Ishikawa (cell line): ENCODE results near the gene FBF1.

Experiments
- CEBPB ChIP-seq: IDR thresholded peaks from 2 replicates; pipeline ENCODE4 v1.6.1; 2012
- CREB1 ChIP-seq: IDR thresholded peaks from 2 replicates; pipeline ENCODE4 v1.6.1; 2012; ENCODE audit warnings: low read depth
- EGR1 ChIP-seq: IDR thresholded peaks from 2 replicates; pipeline ENCODE4 v1.6.1; 2012
- EP300 ChIP-seq: IDR thresholded peaks from 2 replicates; pipeline ENCODE4 v1.6.1; 2012; ENCODE audit warnings: borderline replicate concordance
- FOXM1 ChIP-seq: IDR thresholded peaks from 2 replicates; pipeline ENCODE4 v1.6.1; 2012; ENCODE audit warnings: low read depth, borderline replicate concordance
- MAX ChIP-seq: IDR thresholded peaks from 2 replicates; pipeline ENCODE4 v1.6.1; 2012
- NFIC ChIP-seq: IDR thresholded peaks from 2 replicates; pipeline ENCODE4 v1.6.1; 2012
- RAD21 ChIP-seq: IDR thresholded peaks from 2 replicates; pipeline ENCODE4 v1.6.1; 2012; ENCODE audit warnings: low read depth
- REST ChIP-seq: IDR thresholded peaks from 2 replicates; pipeline ENCODE4 v1.6.1; 2012; ENCODE audit warnings: low read depth, mild to moderate bottlenecking
- TAF1 ChIP-seq: IDR thresholded peaks from 2 replicates; pipeline ENCODE4 v1.6.1; 2012; ENCODE audit warnings: low read depth, mild to moderate bottlenecking
- TCF12 ChIP-seq: IDR thresholded peaks from 2 replicates; pipeline ENCODE4 v1.6.1; 2012; ENCODE audit warnings: low read depth
- TEAD4 ChIP-seq: IDR thresholded peaks from 2 replicates; pipeline ENCODE4 v1.6.1; 2012
- USF1 ChIP-seq: IDR thresholded peaks from 2 replicates; pipeline ENCODE4 v1.6.1; 2012
- YY1 ChIP-seq: IDR thresholded peaks from 2 replicates; pipeline ENCODE4 v1.6.1; 2012; ENCODE audit warnings: low read depth
- ZBTB7A ChIP-seq: IDR thresholded peaks from 2 replicates; pipeline ENCODE4 v1.6.1; 2012; ENCODE audit warnings: low read depth

The FBF1 gene

GRCh38 chr17:75901727-75902126 lies 39.1 kb downstream of the FBF1 start:
- TF ChIP-seq NFIC (no peak), REST (no peak)

GRCh38 chr17:75900691-75901533 lies 39.9 kb downstream of the FBF1 start:
- TF ChIP-seq USF1 (no peak), TEAD4 (no peak), EP300 (no peak), ZBTB7A (no peak), EGR1 (no peak), CREB1 (no peak), MAX (no peak), REST (no peak), FOXM1 (no peak), TCF12 (no peak), TAF1 (no peak), CEBPB (no peak), YY1 (no peak)

GRCh38 chr17:75899767-75900468 lies 40.9 kb downstream of the FBF1 start:
- no peak for TF ChIP-seq YY1
- no peak for TF ChIP-seq FOXM1
- TF ChIP-seq REST = no peak

- no peak for TF ChIP-seq TEAD4
- no peak for TF ChIP-seq REST
- TF ChIP-seq EP300 = no peak
- TF ChIP-seq MAX = no peak
- TF ChIP-seq CEBPB = no peak
- no peak for TF ChIP-seq TCF12
- TF ChIP-seq NFIC = no peak
- no peak for TF ChIP-seq CREB1
- no peak for TF ChIP-seq USF1
- no peak for TF ChIP-seq ZBTB7A
- TF ChIP-seq YY1 = no peak
- TF ChIP-seq EGR1 = no peak
- TF ChIP-seq RAD21 = no peak
- no peak for TF ChIP-seq TAF1
Observed at GRCh38 chr17:75899353-75899752, 41.5 kb downstream of the FBF1 start.
